Left lung (tissue), 10 donors: Measurements from ENCODE around the gene CZIB. TPM values are rescaled to one million over a fixed set of nuclear protein-coding genes. Genes with fewer than 3 reads are reported as not detected.

Source experiments
- ATAC-seq: fragments of 200-7000 bp; cut with Tn5 transposase; one replicate; pipeline ENCODE4 v1.9.1; 2020; ENCODE audit warnings: moderate library complexity
- DNase-seq, 4 donors: peaks; one replicate each; pipeline ENCODE4 v3.0.0-alpha.2; 2013 to 2020
- H3K27ac ChIP-seq, 2 donors: fragments of 200-600 bp; sonication (generic) in 1 of 2; one replicate each; pipeline versions ENCODE4 v1.5.0 to v1.8.0; 2020 to 2021
- H3K27me3 ChIP-seq, 2 donors: fragments of 200-600 bp; sonication (generic) in 1 of 2; one replicate each; pipeline versions ENCODE4 v1.5.0 to v1.8.0; 2020 to 2021
- H3K36me3 ChIP-seq, 2 donors: fragments of 200-600 bp; sonication (generic) in 1 of 2; one replicate each; pipeline versions ENCODE4 v1.5.0 to v1.8.0; 2020 to 2021
- H3K4me1 ChIP-seq, 2 donors: fragments of 200-600 bp; one replicate each; pipeline ENCODE4 v1.8.0; 2021
- H3K4me3 ChIP-seq, 2 donors: fragments of 200-600 bp; sonication (generic) in 1 of 2; one replicate each; pipeline versions ENCODE4 v1.5.0 to v1.8.0; 2020 to 2021; ENCODE audit warnings: mild to moderate bottlenecking in 1 of 2
- H3K9me3 ChIP-seq, 2 donors: fragments of 200-600 bp; sonication (generic) in 1 of 2; one replicate each; pipeline versions ENCODE4 v1.5.0 to v1.8.0; 2020 to 2021
- intact Hi-C, 2 donors: fragments of 100-400 bp; cut with DNase I; formaldehyde crosslinking; loops; one replicate each; pipeline versions ENCODE4 v1.11.2 to v1.14.2; 2022
- polyA plus RNA-seq, 6 donors: library from polyadenylated mRNA; unstranded; fragments of 120-200 nt; gene quantifications; one replicate each; pipeline ENCODE4 v1.2.1, GENCODE V29; 2013; ENCODE audit not compliant: insufficient read length in 6 of 6
- total RNA-seq, 2 donors: library from RNA; stranded (reverse); fragmentation: NEBNext Ultra II Directional; extraction: Animal tissue kit (Norgen Biotek cat#: 25700); gene quantifications; one replicate each; pipeline ENCODE4 v1.2.1, GENCODE V29; 2021
- TF ChIP-seq, protein P1 (sequence below), 2 donors: fragments of 200-600 bp; sonication (generic) in 1 of 2; IDR thresholded peaks; one replicate each; pipeline versions ENCODE4 v1.5.0 to v1.8.0; 2021; ENCODE audit warnings: antibody characterized with exemption in 2 of 2
- donor health status: DM: no; HTN: yes; CAD: no.
- donor health status: DM: no; HTN: no; CAD: no.

The CZIB gene
- total and polyA plus RNA-seq, 8 donors, result 50.5 to 103 (median 93.2) TPM

DNA sequence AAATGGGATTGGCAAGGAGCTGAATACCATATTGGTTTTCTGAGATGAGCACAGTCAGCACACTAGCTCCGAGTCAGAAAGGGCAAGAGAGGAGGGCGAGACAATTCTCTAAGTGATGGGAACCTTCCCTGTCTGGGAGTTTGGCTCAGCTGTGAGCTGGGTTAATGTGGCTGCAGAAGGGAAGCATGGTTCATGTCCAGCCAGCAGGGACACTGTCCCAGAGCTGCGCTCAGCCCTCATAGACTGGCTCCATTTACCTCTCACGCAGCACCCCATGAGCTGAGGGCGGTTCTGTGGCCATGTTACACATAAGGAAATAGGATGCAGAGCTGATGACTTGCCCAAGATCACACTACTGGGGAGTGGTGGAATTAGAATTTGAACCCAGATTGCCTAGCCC lies 39.5 kb downstream of the CZIB start:
- H3K4me1 ChIP-seq, result peaks cover 15 to 24% of the 10 kb centered on the region in 2 donors
- intact Hi-C loops, result no loop called here
- DNase-seq (no peak), ATAC-seq (no peak)
- no peak overlapping the region for H3K27ac ChIP-seq
- no peaks in the 10 kb centered on the region for H3K36me3 ChIP-seq
- TF ChIP-seq, protein P1, sequence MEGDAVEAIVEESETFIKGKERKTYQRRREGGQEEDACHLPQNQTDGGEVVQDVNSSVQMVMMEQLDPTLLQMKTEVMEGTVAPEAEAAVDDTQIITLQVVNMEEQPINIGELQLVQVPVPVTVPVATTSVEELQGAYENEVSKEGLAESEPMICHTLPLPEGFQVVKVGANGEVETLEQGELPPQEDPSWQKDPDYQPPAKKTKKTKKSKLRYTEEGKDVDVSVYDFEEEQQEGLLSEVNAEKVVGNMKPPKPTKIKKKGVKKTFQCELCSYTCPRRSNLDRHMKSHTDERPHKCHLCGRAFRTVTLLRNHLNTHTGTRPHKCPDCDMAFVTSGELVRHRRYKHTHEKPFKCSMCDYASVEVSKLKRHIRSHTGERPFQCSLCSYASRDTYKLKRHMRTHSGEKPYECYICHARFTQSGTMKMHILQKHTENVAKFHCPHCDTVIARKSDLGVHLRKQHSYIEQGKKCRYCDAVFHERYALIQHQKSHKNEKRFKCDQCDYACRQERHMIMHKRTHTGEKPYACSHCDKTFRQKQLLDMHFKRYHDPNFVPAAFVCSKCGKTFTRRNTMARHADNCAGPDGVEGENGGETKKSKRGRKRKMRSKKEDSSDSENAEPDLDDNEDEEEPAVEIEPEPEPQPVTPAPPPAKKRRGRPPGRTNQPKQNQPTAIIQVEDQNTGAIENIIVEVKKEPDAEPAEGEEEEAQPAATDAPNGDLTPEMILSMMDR (IDR thresholded peaks at IDR 0.05), result no peak
- no peaks in the 10 kb centered on the region for H3K27me3 ChIP-seq
- H3K9me3 ChIP-seq, result no peaks in the 10 kb centered on the region
- no peak overlapping the region for H3K4me3 ChIP-seq

DNA sequence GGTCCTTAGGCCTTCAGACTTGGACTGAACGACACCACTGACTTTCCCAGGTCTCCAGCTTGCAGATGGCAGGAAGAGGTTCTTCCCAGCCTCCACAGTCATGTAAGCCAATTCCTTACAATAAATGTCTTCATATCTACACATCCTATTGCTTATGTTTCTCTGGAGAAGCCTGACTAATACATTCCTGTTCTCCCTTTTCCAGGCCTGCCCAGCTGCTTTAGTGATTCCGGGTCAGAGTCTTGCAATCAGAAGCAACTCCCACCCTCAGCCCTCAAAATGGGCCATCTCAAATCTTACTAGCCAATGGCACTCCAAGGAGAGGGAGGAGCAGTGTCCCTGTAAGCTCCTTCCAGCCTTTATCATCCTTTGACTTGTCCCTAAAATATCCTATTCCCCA lies 40.2 kb downstream of the CZIB start:
- H3K27ac ChIP-seq, result no peak overlapping the region
- H3K4me3 ChIP-seq, result no peak overlapping the region
- H3K9me3 ChIP-seq, result no peaks in the 10 kb centered on the region
- intact Hi-C loops, result no loop called here
- H3K36me3 ChIP-seq, result no peaks in the 10 kb centered on the region
- DNase-seq (no peak), ATAC-seq (no peak)
- no peaks in the 10 kb centered on the region for H3K27me3 ChIP-seq
- TF ChIP-seq, protein P1 (IDR thresholded peaks at IDR 0.05), result no peak
- peaks cover 15 to 26% of the 10 kb centered on the region in 2 donors for H3K4me1 ChIP-seq

DNA sequence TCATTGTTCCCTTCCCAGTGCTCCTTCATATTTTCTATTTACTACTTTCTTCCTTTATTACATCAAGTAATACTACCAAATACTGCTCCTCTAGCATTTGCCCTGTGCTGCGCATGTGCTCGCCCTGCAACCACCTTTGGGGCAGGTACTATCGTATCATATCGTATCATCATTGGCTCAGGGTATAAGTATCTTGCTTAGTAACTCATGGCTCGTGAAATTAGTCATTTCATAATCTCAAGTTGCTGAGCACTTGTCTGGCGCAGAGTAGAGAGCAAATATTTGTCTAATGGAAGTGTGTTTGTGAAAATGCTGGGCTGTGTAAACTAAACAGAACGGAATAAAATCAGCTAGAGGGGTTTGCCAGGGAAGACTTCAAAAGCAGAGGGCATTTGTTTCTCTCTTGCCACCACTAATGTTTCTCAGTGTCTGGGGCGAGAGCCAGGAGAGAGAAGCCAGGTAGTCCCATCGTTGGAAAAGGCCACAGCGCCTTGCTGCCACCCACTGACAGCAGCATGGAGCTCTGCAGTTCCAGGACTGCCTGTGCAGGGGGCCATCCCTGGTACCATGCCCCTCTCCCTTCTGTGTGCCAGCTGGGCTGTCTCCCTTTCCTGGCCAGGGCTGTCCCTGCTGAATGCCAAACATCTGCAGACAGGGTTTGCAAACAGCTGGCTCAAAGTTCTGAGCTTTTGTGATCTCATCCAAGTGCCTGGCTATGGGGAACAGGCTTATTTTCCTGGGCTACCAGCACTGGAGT lies 43.8 kb downstream of the CZIB start:
- no peak overlapping the region for H3K4me3 ChIP-seq
- no peaks in the 10 kb centered on the region for H3K9me3 ChIP-seq
- peak overlapping the region in 1 of 2 donors; percentile 16 for H3K27ac ChIP-seq
- ATAC-seq (peak; percentile 87), DNase-seq (peak in 2 of 4 donors; percentile 64 to 66)
- H3K4me1 ChIP-seq, result peaks cover 10 to 13% of the 10 kb centered on the region in 2 donors
- intact Hi-C loops, result no loop called here
- H3K27me3 ChIP-seq, result no peaks in the 10 kb centered on the region
- TF ChIP-seq, protein P1 (IDR thresholded peaks at IDR 0.05), result no peak
- no peaks in the 10 kb centered on the region for H3K36me3 ChIP-seq

DNA sequence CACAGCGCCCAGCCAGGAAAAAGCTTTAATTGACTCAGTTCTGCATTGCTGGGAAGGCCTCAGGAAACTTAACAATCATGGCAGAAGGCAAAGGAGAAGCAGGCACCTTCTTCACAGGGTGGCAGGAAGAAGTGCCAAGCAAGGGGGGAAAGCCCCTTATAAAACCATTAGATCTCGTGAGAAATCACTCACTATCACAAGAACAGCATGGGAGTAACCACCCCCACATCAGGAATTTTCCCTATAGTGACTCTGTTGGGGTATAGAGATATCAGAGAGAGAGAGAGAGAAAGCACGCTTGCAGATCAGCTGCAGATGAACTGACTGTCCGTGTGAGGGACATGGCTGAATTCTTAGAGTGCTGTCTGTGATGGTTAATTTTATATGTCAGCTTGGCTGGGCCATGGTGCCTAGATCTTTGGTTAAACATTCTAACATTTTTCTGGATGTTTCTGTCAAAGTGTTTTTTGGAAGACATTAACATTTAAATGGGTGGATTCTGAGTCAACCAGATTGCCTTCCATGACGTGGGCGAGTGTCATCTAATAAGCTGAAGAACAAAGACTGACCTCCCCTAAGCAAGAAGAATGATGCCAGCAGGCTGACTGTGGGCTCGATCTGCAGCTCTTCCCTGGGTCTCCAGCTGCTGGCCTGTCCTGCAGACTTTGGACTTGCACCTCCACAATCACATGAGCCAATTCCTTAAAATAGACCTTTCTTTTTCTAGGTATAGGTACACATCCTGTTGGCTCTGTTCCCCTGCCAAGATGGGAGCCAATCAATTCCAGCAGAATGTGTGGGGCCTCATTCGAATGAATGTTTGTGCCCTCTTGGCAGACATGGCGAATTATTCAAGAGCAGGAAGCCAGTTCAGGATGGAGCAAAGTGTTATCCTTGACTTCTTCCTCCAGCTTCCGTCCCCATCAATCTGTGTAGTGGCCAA lies 45.2 kb downstream of the CZIB start:
- ATAC-seq, result no peak
- intact Hi-C loops, result no loop called here

More for the DNA sequence above, 45.2 kb downstream of the CZIB start:
- no peaks in the 10 kb centered on the region for H3K9me3 ChIP-seq
- TF ChIP-seq, protein P1 (IDR thresholded peaks at IDR 0.05), result no peak
- H3K36me3 ChIP-seq, result no peaks in the 10 kb centered on the region
- DNase-seq, result no peak
- H3K4me1 ChIP-seq, result peaks cover 10 to 13% of the 10 kb centered on the region in 2 donors
- no peak overlapping the region for H3K4me3 ChIP-seq
- peak overlapping the region in 1 of 2 donors; percentile 16 for H3K27ac ChIP-seq
- H3K27me3 ChIP-seq, result no peaks in the 10 kb centered on the region
